ENCODE results near the gene PRND. TPM values are rescaled to one million over a fixed set of nuclear protein-coding genes. Genes with fewer than 3 reads are reported as not detected.

Gene PRND
- total RNA-seq, 1 experiment from 2014 or later = 0.04 TPM

DNA sequence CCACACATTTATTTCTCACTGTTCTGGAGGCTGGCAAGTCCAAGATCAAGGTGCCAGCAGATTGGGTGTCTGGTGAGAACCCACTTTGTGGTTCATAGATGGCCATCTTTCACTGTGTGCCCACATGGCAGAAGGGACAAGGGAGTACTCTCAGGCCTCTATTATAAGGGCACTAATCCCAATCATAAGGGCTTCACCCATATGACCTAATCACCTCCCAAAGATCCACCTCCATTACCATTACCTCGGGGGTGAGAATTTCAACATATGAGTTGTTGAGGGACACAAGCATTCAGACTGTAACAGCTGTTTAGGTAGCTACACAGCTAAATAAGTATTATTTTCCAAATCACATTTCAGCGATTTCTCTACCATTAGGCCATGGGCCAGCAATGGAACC, 2.5 kb upstream of the PRND start:
- Histone ChIP-seq H3K79me1 (ENCODE audit: insufficient read depth, low read depth, low read length, poor library complexity, severe bottlenecking) (no peaks in the 10 kb centered on the region), H3K23ac (ENCODE audit: insufficient read length, low read depth, low read length) (no peak overlapping the region), H3K14ac (ENCODE audit: insufficient read depth, low read length) (no peak overlapping the region), H3T11ph (ENCODE audit: low read length) (no peak overlapping the region), H4K8ac (replicated peaks; ENCODE audit: insufficient read length, low read depth, low read length) (no peak overlapping the region), H3K18ac (ENCODE audit: insufficient read length, low read depth, low read length) (no peak overlapping the region), H2AFZ (ENCODE audit: low read length) (no peak overlapping the region), H2BK120ac (ENCODE audit: low read depth, low read length, poor library complexity, severe bottlenecking) (no peak overlapping the region), H3K4ac (ENCODE audit: low read depth, low read length) (no peak overlapping the region), H3K79me2 (ENCODE audit: insufficient read depth, low read length) (no peaks in the 10 kb centered on the region), H3K9me3 (ENCODE audit: control insufficient read depth, low read depth, low read length) (no peaks in the 10 kb centered on the region), H3K27me3 (ENCODE audit: insufficient read depth, low read length) (no peaks in the 10 kb centered on the region), H4K91ac (ENCODE audit: insufficient read length, low read depth, low read length) (no peak overlapping the region), H4K20me1 (ENCODE audit: control insufficient read depth, insufficient read depth, insufficient read length) (no peaks in the 10 kb centered on the region), H3K56ac (ENCODE audit: insufficient read length, low read depth, low read length) (no peak overlapping the region), H2BK12ac (ENCODE audit: insufficient read length, low read depth, low read length) (no peak overlapping the region), H3K4me1 (ENCODE audit: insufficient read depth, low read length) (no peaks in the 10 kb centered on the region), H3K4me2 (ENCODE audit: insufficient read depth, insufficient read length, low read length) (no peak overlapping the region), H4K5ac (ENCODE audit: insufficient read length, low read depth, low read length) (no peak overlapping the region), H2BK5ac (ENCODE audit: insufficient read length, low read length) (no peak overlapping the region), H3K23me2 (ENCODE audit: insufficient read length, low read depth, low read length, poor library complexity, severe bottlenecking) (no peaks in the 10 kb centered on the region), H2AK5ac (ENCODE audit: insufficient read length, low read length) (no peak overlapping the region), H3K27ac (ENCODE audit: insufficient read length, low read depth, low read length) (no peak overlapping the region), H3K9ac (ENCODE audit: extremely low read depth, insufficient read length, low read length) (no peak overlapping the region), H2BK15ac (ENCODE audit: low read depth, low read length) (no peak overlapping the region), H2BK20ac (ENCODE audit: low read depth, low read length, poor library complexity, severe bottlenecking) (no peak overlapping the region)
- TF ChIP-seq, protein P1, sequence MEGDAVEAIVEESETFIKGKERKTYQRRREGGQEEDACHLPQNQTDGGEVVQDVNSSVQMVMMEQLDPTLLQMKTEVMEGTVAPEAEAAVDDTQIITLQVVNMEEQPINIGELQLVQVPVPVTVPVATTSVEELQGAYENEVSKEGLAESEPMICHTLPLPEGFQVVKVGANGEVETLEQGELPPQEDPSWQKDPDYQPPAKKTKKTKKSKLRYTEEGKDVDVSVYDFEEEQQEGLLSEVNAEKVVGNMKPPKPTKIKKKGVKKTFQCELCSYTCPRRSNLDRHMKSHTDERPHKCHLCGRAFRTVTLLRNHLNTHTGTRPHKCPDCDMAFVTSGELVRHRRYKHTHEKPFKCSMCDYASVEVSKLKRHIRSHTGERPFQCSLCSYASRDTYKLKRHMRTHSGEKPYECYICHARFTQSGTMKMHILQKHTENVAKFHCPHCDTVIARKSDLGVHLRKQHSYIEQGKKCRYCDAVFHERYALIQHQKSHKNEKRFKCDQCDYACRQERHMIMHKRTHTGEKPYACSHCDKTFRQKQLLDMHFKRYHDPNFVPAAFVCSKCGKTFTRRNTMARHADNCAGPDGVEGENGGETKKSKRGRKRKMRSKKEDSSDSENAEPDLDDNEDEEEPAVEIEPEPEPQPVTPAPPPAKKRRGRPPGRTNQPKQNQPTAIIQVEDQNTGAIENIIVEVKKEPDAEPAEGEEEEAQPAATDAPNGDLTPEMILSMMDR (conservative IDR thresholded peaks at IDR 0.05) = no peak
- Mint-ChIP-seq H3K9me3 (peaks cover 0 to 3% of the 10 kb centered on the region in 2 experiments; a peak in 1 of 5 replicates), H3K27me3 (ENCODE audit: low read depth) (peaks cover 9% of the 10 kb centered on the region), H3K4me3 (no peak overlapping the region), H3K36me3 (ENCODE audit: insufficient read depth in 1 of 3, low read depth in 3 of 3) (no peaks in the 10 kb centered on the region; a peak in 1 of 7 replicates), H3K27ac (no peak overlapping the region; a peak in 1 of 7 replicates), H3K4me1 (peaks cover 17 to 24% of the 10 kb centered on the region in 2 experiments)
- no peak for DNase-seq
- WGBS (ENCODE audit: extremely low coverage, insufficient read length, low lambda C conversion rate) = no CpG with 5 or more reads among the region's 2 CpGs
